ENCODE results near the gene PEX3.

Gene PEX3

DNA sequence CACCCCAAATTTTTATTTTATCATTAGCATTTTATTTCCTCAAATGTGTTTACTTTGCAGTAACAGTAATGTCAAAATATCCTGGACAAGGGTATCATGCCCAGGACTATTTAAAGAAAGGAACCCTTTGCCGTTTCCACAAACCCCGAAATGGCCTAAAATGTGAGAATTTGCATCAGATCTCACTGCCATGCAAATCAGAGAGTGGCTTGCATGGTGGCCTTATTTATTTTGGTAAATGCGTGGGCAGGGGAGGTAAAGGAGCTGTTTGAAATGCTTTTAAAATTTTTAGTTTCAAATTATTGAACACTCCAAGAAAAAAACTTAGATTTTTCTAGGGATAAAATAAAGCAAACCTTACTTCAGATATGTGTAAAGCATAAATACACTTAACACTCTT is 43.9 kb upstream of the PEX3 start:
- DNase-seq (ENCODE audit: extremely low spot score): peak; percentile 20
- ChIA-PET CTCF (interaction anchor here (1.2 kb wide), 1 partner anchor 29 kb away, joined by 3 read pairs; no protein-coding TSS in a partner anchor), POLR2A (no interaction called here)
- TF ChIP-seq, protein P1, sequence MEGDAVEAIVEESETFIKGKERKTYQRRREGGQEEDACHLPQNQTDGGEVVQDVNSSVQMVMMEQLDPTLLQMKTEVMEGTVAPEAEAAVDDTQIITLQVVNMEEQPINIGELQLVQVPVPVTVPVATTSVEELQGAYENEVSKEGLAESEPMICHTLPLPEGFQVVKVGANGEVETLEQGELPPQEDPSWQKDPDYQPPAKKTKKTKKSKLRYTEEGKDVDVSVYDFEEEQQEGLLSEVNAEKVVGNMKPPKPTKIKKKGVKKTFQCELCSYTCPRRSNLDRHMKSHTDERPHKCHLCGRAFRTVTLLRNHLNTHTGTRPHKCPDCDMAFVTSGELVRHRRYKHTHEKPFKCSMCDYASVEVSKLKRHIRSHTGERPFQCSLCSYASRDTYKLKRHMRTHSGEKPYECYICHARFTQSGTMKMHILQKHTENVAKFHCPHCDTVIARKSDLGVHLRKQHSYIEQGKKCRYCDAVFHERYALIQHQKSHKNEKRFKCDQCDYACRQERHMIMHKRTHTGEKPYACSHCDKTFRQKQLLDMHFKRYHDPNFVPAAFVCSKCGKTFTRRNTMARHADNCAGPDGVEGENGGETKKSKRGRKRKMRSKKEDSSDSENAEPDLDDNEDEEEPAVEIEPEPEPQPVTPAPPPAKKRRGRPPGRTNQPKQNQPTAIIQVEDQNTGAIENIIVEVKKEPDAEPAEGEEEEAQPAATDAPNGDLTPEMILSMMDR (IDR thresholded peaks at IDR 0.05; ENCODE audit: control extremely low read depth, extremely low read depth, low read depth, missing control alignments): no peak

- POLR2A ChIA-PET: no interaction called here
- TF ChIP-seq, protein P1 (IDR thresholded peaks at IDR 0.05; ENCODE audit: control extremely low read depth, extremely low read depth, low read depth, missing control alignments): no peak
- CTCF ChIA-PET: interaction anchor here (1.3 kb wide), 1 partner anchor 19 kb away, joined by 4 read pairs; no protein-coding TSS in a partner anchor
- DNase-seq (ENCODE audit: extremely low spot score): no peak
Observed at GRCh38 chr6:143408151-143408786, 42.3 kb upstream of the PEX3 start.

- ChIA-PET CTCF (interaction anchor here (1.3 kb wide), 1 partner anchor 19 kb away, joined by 4 read pairs; no protein-coding TSS in a partner anchor), POLR2A (no interaction called here)
- TF ChIP-seq, protein P1 (IDR thresholded peaks at IDR 0.05; ENCODE audit: control extremely low read depth, extremely low read depth, low read depth, missing control alignments): no peak
- DNase-seq (ENCODE audit: extremely low spot score): no peak
Observed at GRCh38 chr6:143408787-143409162, 41.8 kb upstream of the PEX3 start.

- ChIA-PET POLR2A (no interaction called here), CTCF (interaction anchor here (0.6 kb wide), 1 partner anchor 275 kb away, joined by 3 read pairs; no protein-coding TSS in a partner anchor)
- no peak for DNase-seq (ENCODE audit: extremely low spot score)
Observed at GRCh38 chr6:143410859-143411270, 39.7 kb upstream of the PEX3 start.

GRCh38 chr6:143414769-143415168 is 35.8 kb upstream of the PEX3 start:
- POLR2A ChIA-PET: no interaction called here
- no peak for DNase-seq (ENCODE audit: extremely low spot score)
- TF ChIP-seq, protein P1 (IDR thresholded peaks at IDR 0.05; ENCODE audit: control extremely low read depth, extremely low read depth, low read depth, missing control alignments): no peak
- CTCF ChIA-PET: interaction anchor here (1.7 to 4.3 kb wide), 3 partner anchors 13 to 722 kb away, joined by 5 to 45 read pairs (median 6); no protein-coding TSS in a partner anchor

More at GRCh38 chr6:143410859-143411270, 39.7 kb upstream of the PEX3 start:
- TF ChIP-seq, protein P1 (IDR thresholded peaks at IDR 0.05; ENCODE audit: control extremely low read depth, extremely low read depth, low read depth, missing control alignments): no peak

DNA sequence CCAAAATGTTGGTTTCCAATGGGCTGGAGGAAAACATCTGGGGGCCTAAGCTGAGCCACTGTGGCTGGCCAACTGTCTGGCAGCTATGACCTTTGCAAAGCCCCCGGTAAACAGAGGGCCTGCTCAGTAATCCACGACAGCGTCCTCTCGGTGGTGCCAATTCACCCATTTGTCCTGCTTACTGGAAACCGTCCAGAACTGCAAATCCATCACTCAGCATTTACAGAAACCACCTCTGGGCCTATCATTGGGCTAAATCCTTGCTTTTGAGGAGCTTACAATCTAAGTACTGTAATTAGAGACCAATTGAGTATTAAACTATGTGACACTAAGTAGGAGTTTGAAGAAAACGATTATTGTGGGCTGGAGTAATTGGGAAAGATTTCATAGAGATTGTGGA is 31.1 kb upstream of the PEX3 start:
- no peak for DNase-seq (ENCODE audit: extremely low spot score)
- TF ChIP-seq, protein P1 (IDR thresholded peaks at IDR 0.05; ENCODE audit: control extremely low read depth, extremely low read depth, low read depth, missing control alignments): no peak
- CTCF ChIA-PET: no interaction called here
- POLR2A ChIA-PET: no interaction called here
